SU-DHL-6 (cell line): ENCODE measurements around the gene SLC23A1.
"Not testable (repeated sequence)": the region's sequence is repeated elsewhere in the genome, so short reads cannot be mapped to it uniquely, and the experiment has no call there.

Experiments used
- H2AFZ ChIP-seq: fragments of 200-600 bp; sonication (generic); 2 replicates; pipeline ENCODE4 v1.6.1; 2014; ENCODE audit warnings: low read depth, mild to moderate bottlenecking, moderate library complexity, mixed read lengths, antibody characterized with exemption, low read length; ENCODE audit not compliant: severe bottlenecking
- H3F3A ChIP-seq: fragments of 200-600 bp; shearing (Covaris generic); 2 replicates; pipeline ENCODE4 v1.6.0; 2016; ENCODE audit warnings: antibody characterized with exemption, mild to moderate bottlenecking; ENCODE audit not compliant: insufficient read depth
- H3K27ac ChIP-seq: fragments of 200-600 bp; sonication (generic); 2 replicates; pipeline ENCODE4 v1.5.1; 2016; ENCODE audit warnings: low read depth, mild to moderate bottlenecking, low read length, moderate library complexity, mixed read lengths
- H3K27me3 ChIP-seq: fragments of 200-600 bp; sonication (generic), shearing (Covaris generic); 2 replicates; pipeline ENCODE4 v1.6.0; 2014; ENCODE audit warnings: mild to moderate bottlenecking, low read length
- H3K36me3 ChIP-seq: fragments of 200-600 bp; sonication (generic); 2 replicates; pipeline ENCODE4 v1.6.1; 2014; ENCODE audit warnings: mild to moderate bottlenecking, low read length, mixed read lengths
- H3K4me2 ChIP-seq: fragments of 300-600, 200-600 bp; shearing (Covaris generic), sonication (generic); 2 replicates; pipeline ENCODE4 v1.6.0; 2014; ENCODE audit warnings: low read length, low read depth, mild to moderate bottlenecking; ENCODE audit not compliant: poor library complexity, severe bottlenecking
- H3K4me3 ChIP-seq: fragments of 200-600 bp; sonication (generic); 2 replicates; pipeline ENCODE4 v1.5.1; 2014; ENCODE audit warnings: antibody characterized with exemption, low read length, mild to moderate bottlenecking, mixed read lengths; ENCODE audit not compliant: insufficient read depth, poor library complexity, severe bottlenecking
- H3K79me2 ChIP-seq: fragments of 200-600 bp; sonication (generic); 2 replicates; pipeline ENCODE4 v1.6.1; 2014; ENCODE audit warnings: mild to moderate bottlenecking, low read length, moderate library complexity; ENCODE audit not compliant: insufficient read depth
- H3K9ac ChIP-seq: fragments of 200-600 bp; sonication (generic); 2 replicates; pipeline ENCODE4 v1.7.0; 2014; ENCODE audit warnings: mild to moderate bottlenecking, low read length
- H3K9me2 ChIP-seq: fragments of 200-600 bp; sonication (generic); replicated peaks from 2 replicates; pipeline ENCODE4 v1.6.1; 2014; ENCODE audit warnings: low read length; ENCODE audit not compliant: insufficient read depth
- H3K9me3 ChIP-seq: fragments of 200-600 bp; sonication (generic); 2 replicates; pipeline ENCODE4 v1.6.1; 2014; ENCODE audit warnings: low read length, mixed read lengths; ENCODE audit not compliant: insufficient read depth
- H4K20me1 ChIP-seq: fragments of 200-600 bp; sonication (generic); 2 replicates; pipeline ENCODE4 v1.6.1; 2014; ENCODE audit warnings: low read depth, mild to moderate bottlenecking, antibody characterized with exemption, low read length, moderate library complexity, mixed read lengths
- EZH2phosphoT487 ChIP-seq: fragments of 200-600 bp; sonication (generic), shearing (Covaris generic); conservative IDR thresholded peaks from 2 replicates; pipeline ENCODE4 v1.6.1; 2018; ENCODE audit warnings: mild to moderate bottlenecking, antibody characterized with exemption, low read length, moderate library complexity, mixed read lengths
- TF ChIP-seq, protein P1 (sequence below): fragments of 200-600 bp; sonication (generic); IDR thresholded peaks from one replicate; pipeline ENCODE4 v1.5.1; 2017; ENCODE audit warnings: antibody characterized with exemption, mild to moderate bottlenecking, low read length, moderate library complexity; ENCODE audit not compliant: insufficient read depth, poor library complexity, severe bottlenecking

Gene SLC23A1

DNA sequence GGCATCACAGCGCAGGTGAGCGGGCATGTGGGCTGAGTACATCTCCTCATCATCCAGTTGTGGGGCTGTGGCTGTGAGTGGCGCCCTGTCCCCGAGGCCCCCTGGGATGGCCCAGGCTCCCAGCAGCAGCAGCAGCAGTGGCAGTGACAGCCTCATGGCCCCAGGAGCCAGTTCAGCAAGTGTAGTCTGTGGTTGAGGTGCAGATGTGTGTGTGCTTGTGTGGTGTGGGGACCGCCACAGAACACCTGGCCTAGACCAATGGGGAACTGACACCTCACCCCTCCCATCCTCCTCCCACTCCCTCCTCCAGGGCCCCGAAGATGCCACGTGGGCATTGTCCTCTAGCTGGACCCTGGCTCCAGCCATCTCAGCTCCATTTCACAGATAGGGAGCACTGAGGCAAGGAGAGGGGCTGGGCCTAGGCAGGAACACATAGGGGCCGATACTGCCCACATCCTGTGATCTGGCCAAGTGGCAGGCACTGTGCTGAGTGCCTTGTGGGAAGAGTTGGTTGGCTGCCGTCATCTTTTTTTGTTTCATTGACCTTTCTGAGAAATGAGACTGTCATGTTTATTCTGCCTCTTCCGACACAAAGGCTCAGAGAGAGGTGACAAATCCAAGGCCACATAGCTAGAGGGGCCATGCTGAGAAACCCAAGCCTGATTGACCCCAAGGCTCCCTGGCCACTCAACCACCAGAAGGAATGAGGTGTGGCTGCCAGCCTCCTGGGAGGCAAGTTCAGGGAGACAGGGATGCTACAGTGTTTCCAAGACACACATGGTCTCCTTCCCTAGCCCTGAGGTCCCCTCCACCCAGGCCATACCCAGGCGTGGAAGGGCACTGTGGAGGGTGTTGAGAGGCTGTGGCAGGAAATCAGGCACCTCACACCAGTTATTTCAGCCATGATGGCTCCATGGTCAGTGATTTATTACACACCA, 6.9 kb upstream of the SLC23A1 start, which contains the start of gene MZB1:
MZB1 (minus strand) TSS at position 213 of the 938 bp plus-strand sequence; CDS start at position 156, 57 bp downstream.
- Histone ChIP-seq H3F3A (peaks cover 50% of the 10 kb centered on the region), H3K36me3 (no peaks in the 10 kb centered on the region), H3K27me3 (no peaks in the 10 kb centered on the region), H3K4me2 (peak within 1 kb of the TSS; percentile 88), H4K20me1 (no peaks in the 10 kb centered on the region), H3K9me3 (no peaks in the 10 kb centered on the region), H3K9ac (peak within 1 kb of the TSS; percentile 77), H3K9me2 (no peaks in the 10 kb centered on the region), H2AFZ (no peak within 1 kb of the TSS), H3K79me2 (peaks cover 28% of the 10 kb centered on the region), H3K4me3 (peak within 1 kb of the TSS; percentile 60), H3K27ac (peak within 1 kb of the TSS; percentile 93)
- TF ChIP-seq, protein P1, sequence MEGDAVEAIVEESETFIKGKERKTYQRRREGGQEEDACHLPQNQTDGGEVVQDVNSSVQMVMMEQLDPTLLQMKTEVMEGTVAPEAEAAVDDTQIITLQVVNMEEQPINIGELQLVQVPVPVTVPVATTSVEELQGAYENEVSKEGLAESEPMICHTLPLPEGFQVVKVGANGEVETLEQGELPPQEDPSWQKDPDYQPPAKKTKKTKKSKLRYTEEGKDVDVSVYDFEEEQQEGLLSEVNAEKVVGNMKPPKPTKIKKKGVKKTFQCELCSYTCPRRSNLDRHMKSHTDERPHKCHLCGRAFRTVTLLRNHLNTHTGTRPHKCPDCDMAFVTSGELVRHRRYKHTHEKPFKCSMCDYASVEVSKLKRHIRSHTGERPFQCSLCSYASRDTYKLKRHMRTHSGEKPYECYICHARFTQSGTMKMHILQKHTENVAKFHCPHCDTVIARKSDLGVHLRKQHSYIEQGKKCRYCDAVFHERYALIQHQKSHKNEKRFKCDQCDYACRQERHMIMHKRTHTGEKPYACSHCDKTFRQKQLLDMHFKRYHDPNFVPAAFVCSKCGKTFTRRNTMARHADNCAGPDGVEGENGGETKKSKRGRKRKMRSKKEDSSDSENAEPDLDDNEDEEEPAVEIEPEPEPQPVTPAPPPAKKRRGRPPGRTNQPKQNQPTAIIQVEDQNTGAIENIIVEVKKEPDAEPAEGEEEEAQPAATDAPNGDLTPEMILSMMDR = no peak
- no peak for TF ChIP-seq EZH2phosphoT487

DNA sequence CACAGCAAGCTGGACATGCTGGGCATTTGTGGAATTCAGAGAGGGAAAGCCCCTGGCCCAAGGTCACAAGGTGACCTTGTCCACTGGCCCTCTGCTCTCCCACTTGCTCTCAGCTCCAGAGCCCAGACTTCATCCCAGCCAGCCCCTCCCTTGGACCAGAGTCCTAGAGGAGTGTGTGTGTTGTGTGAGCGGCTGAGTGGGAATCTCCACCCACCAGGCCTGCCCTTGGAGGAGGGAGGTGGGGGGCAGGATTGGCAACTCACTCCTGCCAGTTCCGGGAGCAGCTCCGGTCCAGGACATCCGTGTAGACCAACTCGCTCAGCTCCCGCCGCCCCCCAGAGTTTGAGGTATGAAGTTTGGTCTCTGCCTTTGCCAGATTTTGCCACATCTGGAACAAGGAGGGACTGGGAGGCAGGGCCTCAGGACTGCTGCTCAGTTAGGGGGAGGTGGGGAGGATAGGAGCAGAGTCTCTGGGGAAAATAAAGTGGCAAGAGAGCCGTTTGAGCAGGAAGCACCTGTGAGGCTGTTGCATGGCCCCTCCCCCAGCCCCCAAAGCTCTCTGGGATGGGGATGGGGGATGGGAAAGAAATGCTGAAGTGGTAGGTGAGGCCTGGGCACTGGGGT, 5.2 kb upstream of the SLC23A1 start:
- H3K79me2 ChIP-seq = peaks cover 20% of the 10 kb centered on the region
- peak overlapping the region; percentile 60 for H3K4me3 ChIP-seq
- H3K4me2 ChIP-seq = peak overlapping the region; percentile 88
- H3K9me2 ChIP-seq = no peaks in the 10 kb centered on the region
- H3K27me3 ChIP-seq = no peaks in the 10 kb centered on the region
- H3F3A ChIP-seq = peaks cover 57% of the 10 kb centered on the region
- H2AFZ ChIP-seq = no peak overlapping the region
- H3K9ac ChIP-seq = peak overlapping the region; percentile 77
- H3K9me3 ChIP-seq = no peaks in the 10 kb centered on the region
- TF ChIP-seq, protein P1 = no peak
- no peak for TF ChIP-seq EZH2phosphoT487
- H3K36me3 ChIP-seq = no peaks in the 10 kb centered on the region
- peak overlapping the region; percentile 93 for H3K27ac ChIP-seq
- no peaks in the 10 kb centered on the region for H4K20me1 ChIP-seq

DNA sequence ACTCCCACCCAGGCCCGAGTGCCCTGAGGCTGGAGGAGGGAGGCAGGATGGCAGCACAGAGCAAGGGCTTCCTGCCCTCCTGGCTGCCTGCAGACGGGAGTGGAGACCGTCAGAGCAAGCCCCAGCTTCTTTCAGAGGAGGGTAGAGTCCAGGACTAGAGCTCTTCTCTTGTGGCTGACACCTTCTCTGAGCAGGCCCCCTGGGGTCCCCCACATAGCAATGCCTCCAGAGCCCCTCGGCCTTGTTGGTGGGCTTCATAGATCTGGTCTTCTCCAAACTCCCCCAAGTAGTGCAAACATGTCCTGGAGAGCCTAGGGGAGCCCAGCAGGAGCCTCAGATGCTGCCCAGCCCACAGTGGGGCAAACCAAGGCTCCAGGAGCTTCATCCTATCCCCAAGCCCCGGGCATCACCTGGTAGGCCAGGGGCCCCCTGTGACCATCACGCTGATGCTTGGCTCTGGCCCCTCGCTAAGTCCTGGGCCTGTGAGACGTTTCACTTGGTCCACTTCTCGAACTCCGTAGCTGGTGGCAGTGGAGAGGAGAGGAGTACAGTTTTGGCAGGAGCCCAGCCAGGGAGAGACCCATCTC, 4.6 kb upstream of the SLC23A1 start:
- peaks cover 15% of the 10 kb centered on the region for H3K79me2 ChIP-seq
- H2AFZ ChIP-seq = no peak overlapping the region
- peak overlapping the region; percentile 77 for H3K9ac ChIP-seq
- no peak for TF ChIP-seq EZH2phosphoT487
- TF ChIP-seq, protein P1 = no peak
- peak overlapping the region; percentile 88 for H3K4me2 ChIP-seq
- peak overlapping the region; percentile 93 for H3K27ac ChIP-seq
- no peaks in the 10 kb centered on the region for H3K36me3 ChIP-seq
- H3K9me2 ChIP-seq = no peaks in the 10 kb centered on the region
- no peaks in the 10 kb centered on the region for H4K20me1 ChIP-seq
- no peaks in the 10 kb centered on the region for H3K9me3 ChIP-seq
- H3K4me3 ChIP-seq = peak overlapping the region; percentile 60
- no peaks in the 10 kb centered on the region for H3K27me3 ChIP-seq
- H3F3A ChIP-seq = peaks cover 54% of the 10 kb centered on the region

DNA sequence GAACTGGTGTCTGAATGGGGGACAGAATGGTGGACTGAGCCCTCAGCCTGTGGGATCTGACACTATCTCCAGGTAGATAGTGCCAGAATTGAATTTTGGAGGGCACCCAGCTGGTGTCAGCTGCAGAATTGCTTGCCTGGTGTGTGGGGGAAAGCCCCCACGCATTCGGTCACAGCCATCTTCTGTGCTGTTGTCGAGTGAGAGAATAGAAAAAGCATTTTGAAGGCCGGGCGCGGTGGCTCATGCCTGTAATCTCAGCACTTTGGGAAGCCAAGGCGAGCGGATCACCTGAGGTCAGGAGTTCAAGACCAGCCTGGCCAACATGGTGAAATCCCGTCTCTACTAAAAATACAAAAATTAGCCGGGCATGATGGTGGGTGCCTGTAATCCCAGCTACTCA, 3.9 kb upstream of the SLC23A1 start:
- Histone ChIP-seq H3F3A (peaks cover 54% of the 10 kb centered on the region), H3K79me2 (peaks cover 15% of the 10 kb centered on the region), H3K27ac (peak overlapping the region; percentile 93; the same call in 1 of the 2 replicates)
- not testable (repeated sequence) for H3K4me3 ChIP-seq, H3K9me2 ChIP-seq, H3K9me3 ChIP-seq, H3K36me3 ChIP-seq, H3K27me3 ChIP-seq, H2AFZ ChIP-seq, H3K9ac ChIP-seq, H3K4me2 ChIP-seq, H4K20me1 ChIP-seq
